Glomerular visceral epithelial cell (primary cell): ENCODE data around the gene POTEB3.
"Not testable (repeated sequence)": the region's sequence is repeated elsewhere in the genome, so short reads cannot be mapped to it uniquely, and the experiment has no call there.

Experiments used
- DNase-seq: peaks from one replicate; pipeline ENCODE4 v3.0.0-alpha.2; 2016; ENCODE audit errors: extremely low spot score

Gene POTEB3

DNA sequence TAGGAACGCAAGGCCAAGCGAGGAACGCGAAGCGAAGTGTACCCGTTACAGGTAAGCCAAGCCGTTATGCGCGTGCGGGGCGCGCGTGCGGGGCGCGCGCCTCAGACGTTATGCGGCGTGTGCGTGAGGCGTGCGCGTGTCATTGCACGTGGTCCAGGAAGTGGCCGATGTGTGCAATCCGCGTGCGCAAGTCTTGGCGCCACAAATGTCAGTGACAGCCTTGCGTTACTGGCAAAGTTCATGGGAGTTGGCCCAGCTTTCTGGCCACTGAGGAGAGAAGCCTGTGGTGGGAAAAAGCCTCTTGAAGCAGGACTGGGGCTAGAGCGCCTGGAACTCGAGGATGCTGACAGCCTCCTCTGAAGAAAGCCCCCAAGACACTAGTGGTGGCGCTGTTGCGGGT, at the start of gene POTEB3:
POTEB3 (minus strand) TSS at position 101 of the 400 bp plus-strand sequence. CDS start 488 bp downstream, outside the sequence.
- DNase-seq, result not testable (repeated sequence)

DNA sequence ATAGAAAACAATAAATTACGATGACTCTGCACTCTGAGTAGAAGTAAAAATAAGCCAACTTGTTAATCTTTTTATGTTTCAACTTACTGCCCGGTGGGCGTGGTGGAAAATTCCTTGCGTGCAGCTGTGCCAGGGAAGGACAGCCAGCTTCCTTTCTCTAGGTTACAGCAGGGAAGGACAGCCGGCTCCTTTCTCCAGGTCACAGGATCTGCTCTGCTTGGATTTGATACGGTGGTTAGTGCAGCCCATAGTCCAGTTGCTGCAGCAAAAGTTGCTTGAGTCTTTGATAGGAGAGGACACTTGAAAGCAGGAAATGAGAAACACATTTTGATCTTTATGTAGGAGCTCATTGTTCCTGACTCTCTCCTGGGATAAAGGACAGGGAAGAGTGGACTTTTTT, 13.4 kb upstream of the POTEB3 start:
- DNase-seq, result not testable (repeated sequence)

DNA sequence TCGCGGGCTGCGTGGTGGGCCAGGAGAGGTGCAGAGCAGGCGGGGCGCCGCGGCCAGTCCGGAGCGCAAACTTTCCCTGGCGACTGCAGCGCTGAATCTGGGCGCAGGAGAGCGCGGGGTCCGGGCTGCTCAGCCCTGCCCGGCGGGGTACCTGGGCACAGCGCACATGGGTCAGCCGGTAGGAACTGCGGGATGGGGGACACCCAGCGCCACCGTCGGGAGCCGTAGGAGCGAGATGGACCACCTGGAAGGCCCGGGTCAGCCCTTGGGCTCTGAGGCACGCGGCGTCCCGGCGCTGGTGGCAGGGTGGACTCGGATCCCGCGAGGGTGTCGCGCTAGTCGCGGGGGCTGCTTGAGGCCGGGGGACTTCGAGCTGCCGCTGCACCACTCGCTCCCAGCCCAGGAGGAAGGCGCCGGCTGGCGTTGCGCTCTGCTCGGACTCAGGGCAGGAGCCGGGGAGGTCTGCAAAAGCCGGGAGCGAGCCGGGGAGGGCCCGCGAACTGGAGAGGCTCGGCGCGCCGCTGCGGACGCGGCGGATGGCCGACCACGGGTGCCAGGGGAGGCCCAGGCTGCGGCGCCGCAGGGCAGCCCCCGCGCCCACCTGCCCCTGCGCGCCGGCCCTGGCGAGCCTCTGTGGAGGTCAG, 11.7 kb upstream of the POTEB3 start:
- not testable (repeated sequence) for DNase-seq

DNA sequence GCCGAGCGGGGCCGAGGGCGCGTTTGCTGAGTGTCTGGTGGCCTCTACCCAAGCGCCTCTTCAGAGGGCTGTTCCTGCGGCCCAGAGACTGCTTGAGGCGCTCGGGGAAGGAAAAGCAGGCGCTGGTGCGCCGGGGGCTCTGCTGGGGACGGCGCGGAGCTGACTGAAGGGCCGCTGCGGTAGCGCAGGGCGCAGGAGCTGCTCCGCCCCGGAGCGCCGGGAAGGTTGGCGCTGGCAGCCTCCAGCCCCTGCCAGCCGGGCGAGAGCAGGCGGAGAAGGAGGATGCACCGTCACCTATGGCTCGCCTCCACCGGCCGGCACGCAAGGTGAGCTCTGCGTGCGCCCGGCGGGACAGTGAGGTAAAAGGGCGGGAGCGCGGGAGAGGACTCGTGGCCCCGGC, 11.2 kb upstream of the POTEB3 start:
- DNase-seq, result not testable (repeated sequence)

DNA sequence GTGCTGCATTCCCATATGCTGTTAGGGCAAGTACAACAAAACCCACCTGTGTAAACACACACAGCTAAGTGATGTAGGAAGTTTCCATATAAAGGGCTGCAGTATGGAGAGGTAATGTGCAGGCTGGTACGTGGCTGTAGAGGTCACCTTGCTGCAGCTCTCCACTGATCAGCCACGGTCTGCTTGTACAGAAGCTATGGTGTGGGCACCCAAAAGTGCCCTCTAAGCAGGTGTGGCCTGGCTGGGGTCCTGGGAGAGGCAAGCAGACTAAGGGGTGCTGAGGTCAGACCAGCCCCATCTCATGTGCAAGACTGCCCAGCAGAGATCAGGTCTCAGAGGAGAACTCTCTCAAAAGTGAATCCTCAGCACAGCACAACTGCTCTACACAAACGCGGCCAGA, 32.9 kb downstream of the POTEB3 start:
- not testable (repeated sequence) for DNase-seq

DNA sequence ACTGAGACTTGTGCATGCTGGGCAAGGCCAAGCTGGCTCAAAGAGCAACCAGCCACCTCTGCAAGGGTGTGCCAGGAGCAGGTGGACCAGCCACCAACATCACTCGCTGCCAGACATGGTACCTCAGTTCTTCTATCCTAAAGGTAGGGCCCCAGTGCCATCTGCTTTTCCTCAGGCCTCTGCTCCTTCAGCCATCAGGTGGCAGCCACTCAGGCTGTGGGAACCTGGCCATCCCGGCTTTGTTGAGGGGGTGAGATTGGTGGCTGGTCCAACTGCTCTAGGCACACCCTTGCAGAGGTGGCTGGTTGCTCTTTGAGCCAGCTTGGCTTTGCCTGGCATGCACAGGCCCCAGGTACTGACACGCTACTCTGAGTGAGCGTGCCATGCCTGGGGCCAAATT, 38.8 kb downstream of the POTEB3 start:
- not testable (repeated sequence) for DNase-seq

DNA sequence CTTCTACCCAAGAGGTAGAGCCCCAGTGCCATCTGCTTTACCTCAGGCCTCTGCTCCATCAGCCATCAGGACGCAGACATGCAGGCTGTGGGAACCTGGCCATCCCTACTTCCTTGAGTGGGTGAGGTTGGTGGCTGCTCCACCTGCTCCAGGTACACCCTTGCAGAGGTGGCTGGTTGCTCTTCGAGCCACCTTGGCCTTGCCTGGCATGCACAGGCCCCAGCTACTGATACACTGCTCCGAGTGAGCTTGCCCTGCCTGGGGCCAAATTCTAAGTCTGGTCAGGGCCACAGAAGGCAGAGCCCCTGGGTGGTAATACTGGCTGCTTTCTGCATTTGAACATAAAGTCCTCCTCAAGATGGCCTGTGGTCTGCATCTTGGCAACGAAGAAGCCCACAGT, 41.2 kb downstream of the POTEB3 start:
- DNase-seq, result not testable (repeated sequence)

DNA sequence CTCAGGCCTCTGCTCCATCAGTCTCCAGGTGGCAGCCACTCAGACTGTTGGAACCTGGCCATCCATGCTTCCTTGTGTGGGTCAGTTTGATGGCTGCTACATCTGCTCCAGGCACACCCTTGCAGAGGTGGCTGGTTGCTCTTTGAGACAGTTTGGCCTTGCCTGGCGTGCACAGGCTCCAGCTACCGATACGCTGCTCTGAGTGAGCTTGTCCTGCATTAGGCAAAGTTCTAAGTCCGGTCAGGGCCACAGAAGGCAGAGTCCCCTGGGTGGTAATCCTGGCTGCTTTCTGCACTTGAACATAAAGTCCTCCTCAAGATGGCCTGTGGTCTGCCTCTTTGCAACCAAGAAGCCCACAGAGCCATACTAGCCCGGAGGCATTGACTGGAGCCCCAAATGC, 41.8 kb downstream of the POTEB3 start:
- not testable (repeated sequence) for DNase-seq

DNA sequence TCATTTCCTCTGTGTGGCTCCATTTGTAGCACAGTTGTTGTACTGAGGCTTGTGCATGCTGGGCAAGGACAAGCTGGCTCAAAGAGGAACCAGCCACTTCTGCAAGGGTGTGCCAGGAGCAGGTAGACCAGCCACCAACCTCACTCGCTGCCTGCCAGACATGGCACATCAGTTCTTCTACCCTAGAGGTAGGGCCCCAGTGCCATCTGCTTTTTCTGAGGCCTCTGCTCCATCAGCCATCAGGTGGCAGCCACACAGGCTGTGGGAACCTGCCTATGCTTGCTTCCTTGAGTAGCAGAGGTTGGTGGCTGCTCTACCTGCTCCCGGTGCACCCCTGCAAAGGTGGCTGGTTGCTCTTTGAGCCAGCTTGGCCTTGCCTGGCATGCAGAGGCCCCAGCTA, 42.6 kb downstream of the POTEB3 start:
- not testable (repeated sequence) for DNase-seq

DNA sequence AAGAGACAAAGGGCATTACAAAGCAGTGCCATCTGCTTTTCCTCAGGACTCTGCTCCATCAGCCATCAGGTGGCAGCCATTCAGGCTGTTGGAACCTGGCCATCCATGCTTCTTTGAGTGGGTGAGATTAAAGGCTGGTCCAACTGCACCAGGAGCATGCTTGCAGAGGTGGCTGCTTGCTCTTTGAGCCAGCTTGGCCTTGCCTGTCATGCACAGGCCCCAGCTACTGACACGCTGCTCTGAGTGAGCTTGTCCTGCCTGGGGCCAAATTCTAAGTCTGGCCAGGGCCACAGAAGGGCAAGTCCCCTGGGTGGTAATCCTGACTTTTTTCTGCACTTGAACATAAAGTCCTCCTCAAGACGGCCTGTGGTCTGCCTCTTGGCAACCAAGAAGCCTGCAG, 43.1 kb downstream of the POTEB3 start:
- DNase-seq, result not testable (repeated sequence)

DNA sequence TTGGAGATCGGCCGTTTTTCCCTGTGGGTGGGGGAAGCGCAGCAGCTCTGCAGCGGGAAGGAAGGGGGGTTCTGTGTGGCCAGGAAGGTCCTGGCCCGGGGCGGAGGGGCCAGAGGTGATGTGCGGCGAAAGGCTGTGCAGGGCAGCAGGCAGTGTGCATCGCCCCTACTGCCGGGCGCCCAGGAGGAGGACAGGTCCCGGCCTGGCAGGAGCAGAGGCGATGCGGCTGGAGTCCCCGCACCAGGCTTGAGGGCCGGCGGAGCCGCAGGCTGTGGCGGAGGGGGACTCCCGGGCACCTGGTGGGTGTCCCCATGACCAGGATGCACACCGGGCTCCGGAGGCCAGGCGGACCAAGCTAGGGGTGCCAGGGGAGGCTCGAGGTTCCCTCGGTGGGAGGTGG, 54.3 kb downstream of the POTEB3 start:
- not testable (repeated sequence) for DNase-seq

DNA sequence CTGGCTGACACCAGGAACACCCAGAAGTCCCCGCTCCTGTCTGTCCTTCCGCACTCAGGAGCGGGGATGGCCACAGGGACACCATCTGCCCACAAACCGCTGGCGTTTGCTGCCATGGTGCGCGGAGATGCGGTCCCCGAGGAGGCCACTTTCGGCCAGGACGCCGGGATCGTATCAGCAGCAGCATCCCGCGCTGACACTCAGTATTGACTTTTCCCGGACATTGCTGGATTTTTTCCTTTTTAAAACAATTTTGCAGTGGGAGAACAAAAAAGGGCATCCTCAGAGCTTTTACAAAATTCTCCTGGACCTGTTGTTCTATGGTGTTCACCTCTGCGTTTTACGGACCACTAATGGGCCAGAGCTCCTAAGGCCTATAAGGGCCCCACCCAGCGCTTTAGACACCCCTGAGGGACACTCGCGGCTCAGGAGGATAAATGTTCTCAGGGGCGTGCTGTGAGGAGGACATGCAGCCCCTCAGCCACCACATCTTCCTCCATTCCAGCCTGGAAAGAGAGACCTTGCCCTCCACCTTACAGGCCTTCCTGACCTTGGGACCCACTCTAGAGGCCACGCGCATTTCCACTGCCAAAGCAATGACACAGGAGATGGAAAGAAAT, 56.3 kb downstream of the POTEB3 start:
- not testable (repeated sequence) for DNase-seq

DNA sequence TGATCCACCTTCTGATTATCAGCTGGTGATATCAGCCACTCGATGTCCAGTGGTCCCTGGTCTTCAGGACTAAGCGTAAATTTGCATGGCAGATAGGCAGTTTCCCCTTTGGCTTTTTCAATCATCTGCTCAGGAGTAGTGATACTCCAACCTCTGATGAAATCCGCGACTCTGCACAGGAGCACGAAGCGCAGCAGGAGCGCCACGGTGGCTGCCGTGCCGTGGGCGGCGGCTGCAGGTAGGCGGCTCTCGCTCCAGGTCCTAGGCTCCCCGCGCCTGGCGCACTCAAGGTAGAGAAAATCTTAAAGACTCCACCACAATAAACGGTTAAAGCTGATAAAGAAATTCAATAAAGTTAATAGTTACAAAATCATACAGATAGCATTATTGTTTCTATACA, 66.6 kb downstream of the POTEB3 start:
- not testable (repeated sequence) for DNase-seq

DNA sequence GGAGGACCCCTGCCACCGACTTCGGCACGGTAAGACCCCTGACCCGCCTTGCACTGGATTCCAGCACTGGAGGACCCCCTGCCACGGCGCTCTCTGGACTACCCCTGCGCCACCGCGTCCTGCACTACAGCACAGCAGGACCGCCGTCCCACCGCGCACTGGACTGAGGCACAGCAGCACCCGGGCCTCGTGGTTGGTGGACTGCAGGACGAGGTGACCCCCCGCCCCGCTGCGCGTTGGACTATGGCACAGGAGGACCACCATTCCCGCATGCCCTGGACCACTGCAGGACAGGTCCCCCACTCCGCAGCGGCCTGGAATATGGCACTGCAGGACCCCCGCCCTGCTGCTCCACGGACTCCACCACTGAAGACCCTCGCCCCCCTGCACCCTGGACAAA, 71.1 kb downstream of the POTEB3 start:
- DNase-seq, result not testable (repeated sequence)

DNA sequence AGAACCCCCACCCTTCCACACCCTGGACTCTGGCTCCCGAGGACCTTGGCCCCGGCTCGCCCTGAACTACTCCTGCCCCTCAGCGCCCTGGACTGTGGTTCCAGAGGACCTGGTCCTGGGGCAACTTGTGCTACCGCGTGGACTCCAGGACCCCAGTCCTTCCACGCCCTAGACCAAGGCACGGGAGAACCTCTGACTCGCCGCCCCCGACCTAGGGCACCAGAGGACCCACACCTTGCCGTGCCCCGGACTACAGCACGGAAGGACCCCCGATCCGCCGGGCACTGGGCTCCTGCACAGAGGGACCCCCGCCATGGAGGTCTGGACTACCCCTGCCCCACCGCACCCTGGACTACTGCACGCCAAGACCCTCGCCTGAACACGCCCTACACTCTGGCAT, 71.7 kb downstream of the POTEB3 start:
- DNase-seq, result not testable (repeated sequence)
